NCI-H1417 treated with DMSO at 0.1 percent for 48 hours (cell line): ENCODE measurements around the gene PLCL2.

ENCODE experiments used
- DNase-seq: peaks from one replicate; lab custom pipeline; 2025; lab: John Stamatoyannopoulos, UW

Gene PLCL2

DNA sequence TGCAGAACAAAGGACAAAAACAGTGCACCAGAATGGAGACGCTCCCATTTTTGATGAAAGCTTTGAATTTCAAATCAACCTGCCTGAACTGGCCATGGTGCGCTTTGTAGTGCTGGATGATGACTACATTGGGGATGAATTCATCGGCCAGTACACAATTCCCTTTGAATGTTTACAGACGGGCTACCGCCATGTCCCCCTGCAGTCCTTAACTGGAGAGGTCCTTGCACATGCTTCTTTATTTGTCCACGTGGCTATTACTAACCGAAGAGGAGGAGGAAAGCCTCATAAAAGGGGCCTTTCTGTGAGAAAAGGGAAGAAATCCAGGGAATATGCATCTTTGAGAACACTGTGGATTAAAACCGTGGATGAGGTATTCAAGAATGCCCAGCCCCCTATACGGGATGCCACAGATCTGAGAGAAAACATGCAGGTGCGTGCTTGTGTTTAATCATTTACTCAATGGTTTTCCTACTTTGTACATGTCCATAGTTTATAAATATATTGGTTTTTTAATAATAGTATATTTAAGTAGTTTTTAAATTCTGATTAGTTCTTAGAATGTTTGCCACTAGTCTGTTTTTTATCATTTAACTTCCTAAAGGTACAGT is 127.1 kb downstream of the PLCL2 start:
- no peak for DNase-seq

DNA sequence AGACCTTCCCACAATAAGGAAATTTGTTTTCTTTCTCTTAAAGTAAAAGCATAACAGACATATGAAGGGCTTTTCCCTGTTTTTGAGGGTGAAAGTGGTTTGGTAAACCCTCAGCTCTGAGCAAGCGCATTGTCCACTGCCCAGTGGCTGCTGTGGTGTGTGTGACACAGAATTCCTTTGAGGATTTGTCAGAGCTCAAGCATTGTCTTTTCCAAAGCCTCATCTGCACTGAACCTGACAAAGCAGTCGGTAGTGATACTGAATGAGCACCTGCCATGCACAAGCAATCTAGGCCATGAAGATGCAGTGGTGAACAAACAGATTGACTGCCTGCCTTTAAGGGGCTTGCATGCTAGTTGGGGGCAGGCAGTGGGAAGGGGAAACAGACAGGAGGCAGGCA is 128.3 kb downstream of the PLCL2 start:
- DNase-seq, result no peak

DNA sequence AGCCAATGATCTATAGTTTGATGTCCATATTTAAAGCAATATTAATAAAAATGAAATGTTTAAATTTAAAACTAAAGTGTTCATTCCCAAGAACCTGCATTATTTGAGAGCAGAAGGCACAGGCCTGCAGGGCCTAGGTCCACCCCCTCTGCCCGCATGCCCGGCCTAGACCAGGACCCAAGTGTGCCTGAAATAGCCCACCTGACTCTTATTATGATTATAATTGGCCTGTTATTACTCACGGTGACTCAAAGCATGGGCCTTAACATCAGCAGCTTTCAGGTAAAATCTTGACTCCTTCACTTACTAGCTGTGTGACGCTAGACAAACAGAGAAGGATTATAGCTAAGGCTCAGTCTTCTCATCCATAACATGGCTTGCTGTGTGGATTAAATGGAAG is 128.8 kb downstream of the PLCL2 start:
- no peak for DNase-seq

DNA sequence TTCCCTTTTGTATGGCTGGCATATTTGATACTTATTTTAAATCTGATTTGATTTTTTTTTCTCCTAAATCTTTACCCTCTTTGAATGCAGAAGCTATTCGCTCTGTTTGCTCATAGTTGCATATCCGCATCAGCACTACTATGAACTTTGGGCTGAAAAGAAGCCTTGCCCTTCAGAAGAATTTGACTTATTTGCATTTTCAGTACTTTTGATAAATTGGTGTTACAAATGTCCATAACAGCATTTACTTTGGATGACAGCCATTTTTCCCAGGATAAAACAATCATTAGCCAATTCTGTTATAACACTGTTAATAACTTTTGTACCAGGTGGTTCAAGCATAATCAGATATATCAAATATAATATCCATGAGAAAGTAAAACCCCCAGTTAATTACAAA is 129.5 kb downstream of the PLCL2 start:
- DNase-seq, result no peak

DNA sequence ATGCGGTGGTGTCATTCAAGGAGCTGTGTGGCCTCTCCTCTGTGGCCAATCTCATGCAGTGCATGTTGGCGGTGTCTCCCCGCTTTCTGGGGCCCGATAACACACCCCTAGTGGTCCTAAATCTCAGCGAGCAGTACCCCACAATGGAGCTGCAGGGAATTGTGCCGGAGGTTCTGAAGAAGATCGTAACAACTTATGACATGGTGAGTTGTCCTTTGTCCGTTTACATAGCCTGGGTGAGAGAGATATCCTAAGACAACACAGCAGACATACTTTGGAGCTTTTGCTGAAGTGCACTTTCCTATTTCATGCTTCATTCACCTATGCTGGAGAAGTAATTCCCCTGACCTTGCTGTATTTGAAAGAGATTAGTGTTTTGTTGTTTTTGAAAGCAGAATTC is 130.0 kb downstream of the PLCL2 start:
- no peak for DNase-seq

DNA sequence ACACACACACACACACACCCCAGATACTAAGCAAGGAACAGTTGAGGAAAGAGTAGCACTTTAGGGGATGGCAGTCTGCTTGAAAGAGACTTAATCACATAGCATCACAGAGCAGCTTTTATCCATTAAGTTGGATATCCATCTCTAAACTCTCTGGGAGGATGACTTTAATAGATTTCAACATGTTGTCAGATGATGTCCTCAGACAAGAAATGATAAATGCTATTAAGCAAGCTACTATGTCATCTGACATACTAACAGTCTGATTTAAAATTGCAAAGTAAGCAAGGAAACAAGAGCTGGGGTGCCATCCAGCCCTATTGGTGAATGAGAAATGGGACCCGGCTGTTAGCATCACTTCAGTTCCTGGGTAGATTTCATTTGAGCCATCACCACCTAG is 136.9 kb downstream of the PLCL2 start:
- DNase-seq, result no peak

DNA sequence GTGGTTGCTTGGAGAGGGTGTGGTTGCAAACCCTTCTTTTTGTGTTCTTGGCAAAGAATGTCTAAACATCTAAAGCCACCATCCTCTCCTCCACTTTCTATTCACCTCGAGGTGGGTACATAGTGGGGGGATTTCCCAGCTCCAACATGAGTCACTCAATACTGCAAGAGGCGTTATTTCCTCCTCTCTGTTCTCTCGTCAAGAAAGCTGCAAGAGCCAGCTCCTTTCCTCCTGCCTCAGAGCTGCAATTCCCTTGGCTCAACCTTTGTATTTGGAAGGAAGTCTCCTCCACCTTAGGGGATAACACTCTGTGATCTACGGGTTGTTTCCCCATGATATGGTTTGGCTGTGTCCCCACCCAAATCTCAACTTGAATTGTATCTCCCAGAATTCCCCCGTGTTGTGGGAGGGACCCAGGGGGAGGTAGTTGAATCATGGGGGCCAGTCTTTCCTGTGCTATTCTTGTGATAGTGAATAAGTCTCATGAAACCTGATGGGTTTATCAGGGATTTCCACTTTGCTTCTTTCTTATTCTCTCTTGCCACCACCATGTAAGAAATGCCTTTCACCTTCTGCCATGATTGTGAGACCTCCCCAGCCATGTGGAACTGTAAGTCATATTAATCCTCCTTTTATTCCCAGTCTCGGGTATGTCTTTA is 138.4 kb downstream of the PLCL2 start:
- DNase-seq, result no peak

DNA sequence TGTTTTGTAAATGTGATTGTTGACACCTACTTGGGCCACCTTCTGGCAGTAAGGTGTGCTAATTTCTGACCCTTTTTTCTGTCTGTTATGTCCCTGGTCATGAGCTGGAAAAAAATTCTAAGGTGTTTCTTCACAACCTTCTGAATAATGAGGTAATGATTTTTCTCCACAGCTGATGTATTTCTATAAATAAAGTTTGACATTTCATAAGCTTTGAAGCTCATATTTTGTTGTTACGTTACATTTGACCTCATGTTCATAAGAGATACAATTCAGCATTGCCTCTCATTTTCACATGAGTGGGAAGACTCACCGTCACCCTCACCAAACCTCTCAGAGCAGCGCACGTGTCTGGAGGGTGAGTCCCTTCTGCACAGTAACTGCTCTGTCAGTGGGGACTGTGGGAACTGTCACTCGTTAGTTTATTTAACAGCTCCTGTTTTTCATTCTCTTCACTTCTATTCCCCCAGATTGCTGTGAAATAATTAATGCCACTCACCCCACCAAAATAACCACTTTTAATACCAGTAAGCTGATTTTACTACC is 140.9 kb downstream of the PLCL2 start:
- no peak for DNase-seq

DNA sequence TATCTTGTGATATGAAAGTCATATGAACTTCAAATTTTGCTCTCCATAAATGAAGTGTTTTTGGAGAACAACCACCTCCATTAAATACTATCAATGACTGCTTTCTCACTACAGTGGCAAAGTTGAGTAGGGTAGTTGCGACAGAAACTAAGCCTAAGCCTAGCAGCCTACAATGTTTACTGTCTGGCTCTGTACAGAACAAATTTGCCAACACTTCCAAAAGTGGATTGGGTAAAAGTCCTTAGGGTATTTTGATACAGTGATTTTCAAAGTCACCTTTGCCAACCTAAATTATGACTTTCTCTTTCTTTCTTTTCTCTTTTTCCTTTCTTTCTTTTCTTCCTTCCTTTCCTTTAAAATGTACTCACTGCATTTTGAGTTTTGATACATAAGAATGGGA is 142.6 kb downstream of the PLCL2 start:
- no peak for DNase-seq

DNA sequence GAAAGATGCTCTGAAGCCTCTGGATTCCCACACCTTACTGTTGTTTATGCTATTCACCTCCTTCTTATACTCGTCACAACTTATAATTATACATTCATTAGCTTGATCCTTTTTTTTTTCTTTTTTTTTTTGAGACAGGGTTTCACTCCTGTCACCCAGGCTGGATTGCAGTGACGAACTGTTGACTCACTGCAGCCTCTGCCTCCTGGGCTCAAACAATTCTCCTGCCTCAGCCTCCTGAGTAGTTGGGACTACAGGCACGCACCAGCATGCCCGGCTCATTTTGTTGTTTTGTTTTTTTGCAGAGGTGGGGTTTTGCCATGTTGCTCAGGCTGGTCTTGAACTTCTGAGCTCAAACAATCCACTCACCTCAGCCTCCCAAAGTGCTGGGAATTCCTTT is 143.6 kb downstream of the PLCL2 start:
- no peak for DNase-seq

DNA sequence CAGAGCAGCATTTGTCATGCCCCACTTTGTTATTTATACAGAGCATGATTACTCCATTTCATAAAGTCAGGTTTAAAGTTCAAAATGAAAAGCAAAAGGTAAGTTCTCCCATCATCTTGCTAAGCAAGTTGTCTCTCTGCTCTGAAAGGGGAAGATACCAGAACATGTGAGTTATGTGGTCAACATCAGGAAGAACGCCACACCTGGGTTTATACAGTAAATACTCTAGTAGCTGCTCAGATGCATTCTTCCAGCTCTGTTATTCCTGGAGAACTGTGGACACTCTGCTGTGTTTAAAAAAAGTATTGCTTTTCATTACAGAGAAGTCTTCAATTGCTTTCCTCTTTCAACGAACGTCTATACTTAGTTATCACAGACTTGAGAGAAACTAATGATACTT is 145.7 kb downstream of the PLCL2 start:
- DNase-seq, result no peak

DNA sequence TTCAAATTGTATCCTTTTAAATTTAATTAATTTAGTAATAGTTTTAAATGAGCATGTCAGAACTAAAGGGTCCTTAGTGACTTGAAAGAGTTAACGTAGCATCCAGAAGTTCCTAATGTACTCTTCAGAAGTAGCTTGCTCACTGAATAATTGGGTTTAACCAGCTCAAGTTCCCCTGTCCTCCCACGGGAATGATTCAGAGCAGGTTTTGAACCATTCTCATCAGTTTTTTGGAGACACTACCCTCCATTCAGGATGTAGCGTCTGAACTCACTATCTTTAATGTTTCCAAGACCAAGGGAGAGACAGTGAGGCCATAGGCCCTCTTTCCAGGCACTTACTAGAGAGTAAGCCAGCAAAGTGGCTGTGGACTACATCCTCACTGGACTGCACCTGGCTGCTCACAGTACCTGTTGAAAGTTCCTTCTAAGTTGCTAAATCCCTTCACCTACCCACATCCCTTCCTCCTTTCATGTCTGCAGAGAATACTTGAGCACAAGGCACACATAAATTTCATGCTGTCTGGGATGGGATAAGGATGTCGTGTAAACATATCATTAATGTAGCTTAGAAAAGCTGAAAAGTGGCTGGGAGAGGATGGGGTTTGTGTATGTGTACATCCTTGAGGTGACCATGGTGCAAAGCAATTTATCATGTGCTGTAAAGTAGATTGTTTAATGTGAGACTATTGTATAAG is 146.3 kb downstream of the PLCL2 start:
- DNase-seq, result no peak

DNA sequence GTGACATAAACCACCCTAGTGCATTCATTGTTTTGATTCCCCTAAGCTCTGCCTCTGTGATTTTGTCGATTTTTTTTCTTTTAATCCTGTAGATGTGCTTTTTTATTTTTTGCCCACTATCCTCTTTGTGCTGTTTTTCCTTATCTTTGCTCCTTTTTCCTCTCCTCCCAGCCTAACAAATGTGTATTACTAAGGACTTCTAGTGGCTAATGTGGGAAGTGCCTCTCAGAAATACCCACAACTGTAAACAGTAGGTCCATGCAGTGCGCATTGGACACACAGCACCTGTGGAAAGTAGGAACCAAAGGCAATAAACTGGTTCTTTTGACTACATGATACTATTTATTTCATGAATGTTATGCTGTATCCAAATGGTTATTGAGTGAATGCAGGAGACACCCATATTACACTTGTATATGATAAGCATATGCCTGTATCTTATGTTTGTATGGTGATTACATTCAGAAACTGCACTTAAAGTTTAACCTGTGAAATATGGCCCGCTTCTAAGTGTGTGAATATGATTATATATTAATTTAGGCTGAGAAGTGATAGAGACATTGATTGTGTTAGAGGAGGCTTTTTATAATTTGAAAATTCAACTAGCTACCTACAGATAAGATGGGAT is 147.8 kb downstream of the PLCL2 start:
- DNase-seq, result no peak

DNA sequence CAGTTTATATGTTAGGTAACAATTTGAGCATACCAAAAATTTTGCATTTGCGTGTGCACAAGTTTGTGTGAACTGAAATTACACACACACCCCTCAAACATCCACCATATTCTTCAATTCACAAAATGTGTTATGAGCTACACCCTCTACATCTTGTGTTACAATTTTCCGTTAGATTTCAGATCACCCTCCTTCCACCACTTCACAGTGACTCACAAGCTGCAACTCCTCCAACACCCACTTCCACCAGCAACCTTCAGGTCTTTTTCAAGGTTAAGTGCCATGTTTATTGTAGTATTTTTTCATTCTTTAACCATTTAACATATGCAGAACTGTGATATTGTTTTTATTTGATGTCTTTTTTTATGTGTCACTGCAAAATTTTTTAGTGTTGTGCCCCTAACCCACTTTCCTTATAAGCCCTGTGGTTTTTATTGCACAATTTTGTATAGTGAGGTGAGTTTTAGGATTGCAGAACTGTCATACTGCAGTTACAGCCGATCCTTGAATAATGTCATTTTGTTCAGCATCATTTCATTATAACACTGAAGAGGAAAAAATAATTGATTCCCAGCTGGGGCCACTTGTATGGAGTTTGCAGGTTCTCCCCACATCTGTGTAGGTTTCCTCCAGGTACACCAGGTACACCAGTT is 148.9 kb downstream of the PLCL2 start:
- DNase-seq, result no peak

DNA sequence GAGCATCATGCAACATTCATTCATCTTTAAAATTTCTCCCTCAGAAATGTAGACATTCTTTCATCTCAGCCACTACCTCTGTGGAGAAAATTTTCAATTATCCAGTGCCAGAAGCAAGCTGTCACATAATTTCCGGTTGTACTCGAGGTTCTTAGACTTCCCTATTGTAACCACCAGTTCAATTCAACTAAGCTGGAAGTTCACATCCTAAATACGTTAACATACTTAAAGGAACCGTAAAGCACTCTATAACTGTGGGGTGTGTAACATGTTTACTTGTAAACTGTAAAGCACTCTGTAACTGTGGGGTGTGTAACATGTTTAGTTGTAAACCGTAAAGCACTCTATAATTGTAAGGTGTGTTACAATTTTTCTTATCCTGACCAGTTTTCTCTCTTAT is 150.3 kb downstream of the PLCL2 start:
- DNase-seq, result no peak

DNA sequence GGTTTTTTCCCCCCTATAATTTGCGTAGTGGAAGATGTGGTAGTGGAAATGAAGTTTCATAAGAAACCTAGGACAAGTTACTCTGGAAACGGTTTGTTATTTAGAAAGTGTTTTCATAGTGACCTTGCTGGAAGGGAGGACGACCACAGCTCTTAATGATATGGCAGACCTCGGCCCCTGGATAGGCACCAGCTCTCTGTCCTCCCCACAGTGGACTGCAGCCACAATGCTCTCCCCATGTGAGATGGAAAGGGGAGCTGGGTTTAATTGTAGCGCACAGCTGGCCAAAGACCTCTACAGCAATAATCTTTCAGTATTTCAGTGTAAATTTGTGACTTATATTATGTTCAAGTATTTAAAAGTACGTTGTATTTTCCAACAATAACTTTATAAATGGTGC is 151.2 kb downstream of the PLCL2 start:
- no peak for DNase-seq

DNA sequence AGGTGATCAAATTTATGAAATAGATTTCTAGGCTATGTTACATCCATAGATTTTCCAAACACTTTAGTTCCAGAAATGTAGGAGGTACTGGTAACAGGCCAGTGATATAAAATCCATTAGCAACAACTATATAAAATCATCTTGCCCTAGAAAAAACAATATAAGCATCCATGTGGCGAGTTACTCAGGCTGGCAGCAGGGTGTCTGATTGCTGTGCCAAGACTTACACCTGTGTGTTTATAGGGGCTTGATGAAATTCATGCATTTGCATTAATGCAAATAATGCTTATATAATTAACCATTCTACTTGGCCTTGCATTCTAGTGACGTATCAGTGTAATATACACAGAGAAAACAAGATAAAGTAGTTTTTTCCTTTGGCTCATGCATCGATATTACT is 153.4 kb downstream of the PLCL2 start:
- DNase-seq, result no peak

DNA sequence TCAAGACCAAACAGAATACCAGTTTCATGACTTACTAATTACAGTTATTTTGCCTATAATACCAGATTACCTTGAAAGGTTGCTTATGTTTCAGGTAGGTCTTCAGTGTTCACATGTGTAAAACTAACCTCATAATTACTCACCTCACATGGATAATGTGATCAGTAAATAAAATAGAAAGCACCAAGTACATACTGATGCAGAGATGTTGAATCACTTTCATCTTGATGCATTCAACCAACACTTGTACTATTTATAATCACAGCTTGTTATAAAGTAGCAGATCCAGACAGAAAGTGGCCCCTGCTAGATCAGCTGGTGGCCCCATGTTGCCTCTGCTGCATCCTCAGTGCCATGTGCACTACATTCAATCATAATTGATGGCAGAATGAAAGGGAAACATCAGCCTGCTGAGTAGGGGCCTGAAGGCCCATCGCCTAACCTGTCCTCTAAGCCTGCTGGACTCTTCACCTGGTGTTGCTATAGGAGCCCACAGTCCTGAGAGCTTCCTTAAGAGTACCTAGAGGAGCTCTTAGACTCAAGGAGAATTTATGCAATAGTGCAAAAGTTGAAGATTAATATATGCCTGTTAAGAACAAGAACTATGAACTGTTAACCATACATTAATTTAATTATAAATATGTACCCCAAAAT is 154.3 kb downstream of the PLCL2 start:
- DNase-seq, result no peak

DNA sequence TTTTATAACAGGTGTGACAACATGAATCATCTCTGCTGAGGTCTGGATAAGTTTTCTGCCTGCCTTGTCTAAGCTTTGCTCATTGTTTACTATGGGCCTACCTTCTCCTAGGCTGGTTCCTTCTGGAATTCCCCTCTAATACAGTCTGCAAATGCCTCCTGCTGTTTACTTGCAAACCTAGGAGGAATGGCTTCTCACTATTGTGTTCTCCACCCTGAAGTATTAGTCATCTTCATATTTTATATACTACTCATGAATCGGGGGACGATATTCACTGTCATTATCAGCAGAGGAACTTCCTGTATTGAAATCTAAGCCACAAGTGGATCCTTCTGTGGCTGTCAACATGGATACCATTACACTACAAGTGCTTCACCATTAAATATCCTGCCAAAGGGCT is 154.8 kb downstream of the PLCL2 start:
- DNase-seq, result no peak

DNA sequence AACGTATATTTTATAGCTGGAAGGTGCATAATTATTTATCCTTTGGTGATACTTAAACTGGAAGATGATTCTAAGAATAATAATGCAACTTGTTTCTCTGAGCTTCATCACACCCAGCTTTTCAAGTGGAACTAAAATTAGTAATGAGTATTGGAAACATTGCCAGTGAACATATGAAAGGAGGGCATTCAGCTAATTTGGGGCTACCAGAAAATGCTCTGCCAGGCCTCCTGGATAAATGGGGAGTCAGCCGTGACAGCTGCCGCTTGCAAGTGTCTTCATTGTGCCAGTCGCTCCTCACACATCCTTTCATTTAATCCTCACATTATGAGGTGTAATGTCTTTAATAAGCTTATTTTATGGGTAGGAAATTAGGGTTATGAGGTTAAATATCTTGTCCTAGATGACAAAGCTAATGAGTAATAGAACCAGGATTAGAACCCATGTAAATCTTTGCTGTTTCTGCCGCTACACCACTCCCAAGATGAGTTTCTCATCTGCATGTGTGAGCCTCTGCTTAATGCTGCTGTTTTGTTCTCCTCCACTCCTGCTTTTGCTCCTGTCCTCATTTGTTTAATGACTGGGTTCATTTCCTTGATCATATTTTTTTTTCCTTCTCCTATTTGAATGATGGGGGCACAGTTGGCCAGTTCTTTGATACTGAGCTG is 155.7 kb downstream of the PLCL2 start:
- DNase-seq, result no peak

DNA sequence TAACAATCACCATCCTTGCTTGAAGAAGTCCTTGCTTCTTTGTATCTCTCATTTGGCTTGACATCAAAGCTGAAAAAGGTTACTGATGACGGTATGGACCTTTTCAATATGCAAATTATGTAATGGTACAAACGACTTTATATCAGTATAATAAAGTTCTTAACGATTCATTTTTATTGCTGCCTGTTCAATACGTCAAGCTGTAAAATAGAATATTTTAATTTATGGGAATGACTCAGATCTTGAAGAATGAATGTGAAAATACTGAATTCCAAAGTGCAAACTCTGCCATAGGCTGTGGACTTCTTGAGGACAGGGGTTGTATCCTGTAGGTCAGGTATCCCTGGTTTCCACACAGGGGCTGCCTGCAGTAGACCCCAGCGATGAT is 156.2 kb downstream of the PLCL2 start:
- DNase-seq, result no peak
